NCI-H510A treated with DMSO at 0.1 percent for 48 hours (cell line): ENCODE measurements around the gene MTFR2.
"Not testable (repeated sequence)": the region's sequence is repeated elsewhere in the genome, so short reads cannot be mapped to it uniquely, and the experiment has no call there.

Source experiments
- DNase-seq: peaks from one replicate; lab custom pipeline; 2025; lab: John Stamatoyannopoulos, UW

The MTFR2 gene

GRCh38 chr6:136235233-136235564 lies 14.9 kb downstream of the MTFR2 start:
- DNase-seq: peak; percentile 66

- DNase-seq: no peak
These were observed 17.4 kb downstream of the MTFR2 start for GRCh38 chr6:136232701-136233100.

- no peak for DNase-seq
These were observed 19.8 kb downstream of the MTFR2 start for GRCh38 chr6:136230219-136230853.

- no peak for DNase-seq
These were observed 21.3 kb downstream of the MTFR2 start for GRCh38 chr6:136228814-136229213.

GRCh38 chr6:136226674-136227377 lies 23.3 kb downstream of the MTFR2 start:
- DNase-seq: no peak

GRCh38 chr6:136226027-136226673 lies 24.0 kb downstream of the MTFR2 start:
- DNase-seq: peak; percentile 26

- DNase-seq: no peak
These were observed 24.6 kb downstream of the MTFR2 start for GRCh38 chr6:136225496-136225895.

- DNase-seq: not testable (repeated sequence)
These were observed 25.1 kb downstream of the MTFR2 start for GRCh38 chr6:136224974-136225373.

GRCh38 chr6:136216503-136217401 lies 33.4 kb downstream of the MTFR2 start:
- no peak for DNase-seq

GRCh38 chr6:136213853-136214252 lies 36.3 kb downstream of the MTFR2 start:
- DNase-seq: no peak

GRCh38 chr6:136213012-136213539 lies 37.0 kb downstream of the MTFR2 start:
- no peak for DNase-seq

GRCh38 chr6:136212608-136213007 lies 37.5 kb downstream of the MTFR2 start:
- DNase-seq: no peak

GRCh38 chr6:136210398-136211165 lies 39.5 kb downstream of the MTFR2 start:
- DNase-seq: no peak

GRCh38 chr6:136209496-136209895 lies 40.6 kb downstream of the MTFR2 start:
- DNase-seq: no peak

- DNase-seq: no peak
These were observed 41.3 kb downstream of the MTFR2 start for GRCh38 chr6:136208783-136209182.

- no peak for DNase-seq
These were observed 48.4 kb downstream of the MTFR2 start for GRCh38 chr6:136201732-136202131.

GRCh38 chr6:136192902-136193301 lies 57.2 kb downstream of the MTFR2 start:
- no peak for DNase-seq

- no peak for DNase-seq
These were observed 58.4 kb downstream of the MTFR2 start for GRCh38 chr6:136191606-136192312.

- DNase-seq: no peak
These were observed 61.0 kb downstream of the MTFR2 start for GRCh38 chr6:136189104-136189503.

- no peak for DNase-seq
These were observed 61.6 kb downstream of the MTFR2 start for GRCh38 chr6:136188486-136188885.

GRCh38 chr6:136186363-136186762 lies 63.7 kb downstream of the MTFR2 start:
- DNase-seq: no peak
